Stimulated activated CD8-positive, alpha-beta memory T cell treated with anti-CD3 and anti-CD28 coated beads, Interleukin-2, amount 100 ng/mL, for 48 hours (primary cell): ENCODE data around the gene CDC42EP5.
A peak's percentile ranks its signal among the peaks of the same experiment; 100 is the strongest.
"Not testable (repeated sequence)": the region's sequence is repeated elsewhere in the genome, so short reads cannot be mapped to it uniquely, and the experiment has no call there.

ENCODE experiments used
- DNase-seq, 2 donors: peaks; one replicate each; pipeline ENCODE4 v3.0.0-alpha.2; 2020; ENCODE audit warnings: low read depth in 2 of 2

CDC42EP5 gene

DNA sequence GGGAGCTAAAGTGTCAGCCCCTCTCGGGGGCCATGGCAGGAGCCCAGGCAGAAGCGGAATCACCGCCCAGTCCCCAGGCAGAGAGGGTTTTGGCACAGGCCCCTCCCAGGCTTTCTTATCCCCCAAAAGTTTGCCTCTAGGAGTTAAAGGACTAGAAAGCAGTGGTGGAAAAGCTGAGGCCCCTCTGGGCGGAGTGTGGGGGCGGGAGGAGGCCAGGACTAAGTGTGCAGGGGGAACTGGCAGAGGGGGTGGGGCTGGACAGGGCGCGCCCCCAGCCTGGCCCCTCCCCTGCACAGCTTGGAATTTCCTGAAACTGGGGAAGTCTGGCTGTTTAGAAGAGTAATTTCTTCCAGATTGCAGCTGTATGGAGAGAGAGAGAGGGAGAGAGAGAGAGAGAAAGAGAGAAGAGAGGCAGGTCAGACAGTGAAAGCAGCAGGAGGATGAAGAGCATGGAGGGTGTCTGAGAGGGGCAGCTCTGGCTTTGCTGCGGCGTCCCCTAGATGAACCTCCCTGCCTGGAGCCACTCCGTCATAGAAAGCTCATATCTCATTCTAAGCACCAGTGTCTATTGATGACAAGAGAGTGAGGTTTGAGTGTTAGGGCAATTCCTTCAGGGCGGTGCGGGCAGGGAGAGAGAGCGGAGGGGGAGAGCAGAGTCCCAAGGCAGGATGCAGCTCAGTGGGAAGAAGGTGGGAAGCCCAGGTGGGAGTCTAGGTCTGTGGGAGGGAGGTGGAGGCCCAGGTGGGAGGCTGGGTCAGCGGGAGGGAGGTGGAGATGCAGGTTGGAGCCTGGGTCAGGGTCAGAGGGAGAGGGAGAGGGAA lies at the start of gene CDC42EP5:
Gene CDC42EP5, minus strand, starts transcription at position 226 of the 821 bp plus-strand sequence. CDS start 7,749 bp downstream, outside the sequence.
- DNase-seq, result no peak

DNA sequence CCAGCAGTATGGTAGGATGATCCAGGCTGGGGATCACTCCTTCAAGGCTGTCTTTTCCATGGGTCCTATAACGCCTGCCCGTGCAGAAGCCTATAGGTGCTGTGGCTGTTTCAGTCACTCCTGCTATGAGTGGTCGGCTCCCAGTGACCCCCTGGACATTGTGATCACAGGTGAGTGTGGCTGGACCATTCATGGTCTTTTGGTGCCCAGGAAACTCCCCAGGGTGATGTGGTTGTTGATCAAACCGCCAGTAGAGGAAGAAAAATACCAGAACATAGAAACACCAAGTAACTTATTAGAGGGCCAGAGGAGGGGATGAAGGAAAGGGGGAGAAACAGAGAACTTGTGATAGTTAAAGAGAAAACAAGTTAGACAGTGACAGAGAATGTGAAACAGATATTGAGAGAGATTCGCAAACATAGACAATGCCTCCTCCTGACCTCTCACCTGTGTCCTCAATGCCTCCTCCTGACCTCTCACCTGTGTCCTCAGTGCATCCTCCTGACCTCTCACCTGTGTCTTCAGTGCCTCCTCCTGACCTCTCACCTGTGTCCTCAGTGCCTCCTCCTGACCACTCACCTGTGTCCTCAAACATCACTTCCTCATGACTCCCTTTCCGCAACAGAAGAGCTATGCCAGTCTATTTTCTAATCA lies 48.9 kb upstream of the CDC42EP5 start:
- DNase-seq, result no peak

- no peak for DNase-seq
These were observed 48.1 kb upstream of the CDC42EP5 start for GRCh38 chr19:54521022-54521859.

DNA sequence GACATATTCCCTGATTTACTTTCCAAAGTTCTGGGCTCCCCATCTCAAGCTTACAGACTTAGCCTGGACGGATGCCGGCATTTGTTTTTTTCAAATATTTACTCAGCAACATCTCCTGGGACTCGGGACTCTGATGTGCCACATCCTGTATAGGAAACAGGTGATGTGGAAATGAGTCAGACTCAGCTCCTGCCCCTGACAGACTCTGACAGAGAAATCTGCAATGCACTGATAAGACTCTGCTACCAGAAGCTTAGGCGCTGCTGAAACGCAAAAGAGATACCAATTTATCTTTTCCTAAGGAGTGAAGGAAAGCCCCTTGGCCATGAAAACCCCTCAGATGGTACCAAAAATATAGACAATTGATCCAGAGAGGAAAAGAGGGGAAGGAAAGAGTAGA lies 45.7 kb upstream of the CDC42EP5 start:
- DNase-seq, result no peak

DNA sequence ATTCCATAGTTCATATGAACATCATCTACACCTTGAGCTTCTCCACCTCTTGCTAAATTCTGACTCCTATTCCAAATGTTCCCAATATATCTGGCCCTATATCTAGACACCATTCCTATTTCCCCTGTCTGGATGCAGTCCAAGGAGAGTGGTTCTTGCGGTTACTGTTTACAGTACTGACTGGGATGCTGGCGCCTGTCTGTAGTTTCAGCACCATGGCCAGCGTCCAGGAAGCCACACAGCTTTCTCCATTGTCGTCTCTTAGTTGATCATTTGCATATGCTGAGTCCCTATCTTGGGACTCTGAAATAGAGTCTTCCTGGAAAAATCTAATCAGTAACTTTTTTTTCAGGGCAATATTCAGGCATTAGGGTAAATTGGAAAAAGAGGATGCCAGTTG lies 44.4 kb upstream of the CDC42EP5 start:
- peak; percentile 27 to 36 for DNase-seq

DNA sequence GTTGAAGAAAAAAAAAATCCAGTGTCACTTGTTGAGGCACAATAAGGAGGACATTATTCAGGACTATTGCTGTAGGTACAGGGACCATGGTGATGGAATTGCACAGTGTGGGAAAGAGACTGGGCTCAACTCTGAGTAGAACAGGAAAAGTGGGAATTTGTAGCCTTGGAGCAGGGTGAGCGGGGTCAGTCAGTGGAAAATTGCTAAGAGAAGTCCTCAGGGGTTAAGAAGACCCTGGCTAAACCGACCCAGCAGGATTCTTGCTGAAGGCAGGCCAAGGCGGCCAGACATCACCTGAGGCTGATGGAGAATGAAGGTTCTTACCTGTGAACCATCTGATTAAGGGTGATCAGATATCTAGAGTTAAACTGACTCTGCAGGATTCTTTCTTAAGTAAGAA lies 42.1 kb upstream of the CDC42EP5 start:
- no peak for DNase-seq

GRCh38 chr19:54509200-54509940 lies 36.3 kb upstream of the CDC42EP5 start:
- not testable (repeated sequence) for DNase-seq

GRCh38 chr19:54508487-54508886 lies 35.4 kb upstream of the CDC42EP5 start:
- not testable (repeated sequence) for DNase-seq

GRCh38 chr19:54507824-54508223 lies 34.7 kb upstream of the CDC42EP5 start:
- DNase-seq, result no peak

GRCh38 chr19:54507038-54507717 lies 34.1 kb upstream of the CDC42EP5 start:
- DNase-seq, result not testable (repeated sequence)

GRCh38 chr19:54506079-54506478 lies 33.0 kb upstream of the CDC42EP5 start:
- DNase-seq, result no peak

DNA sequence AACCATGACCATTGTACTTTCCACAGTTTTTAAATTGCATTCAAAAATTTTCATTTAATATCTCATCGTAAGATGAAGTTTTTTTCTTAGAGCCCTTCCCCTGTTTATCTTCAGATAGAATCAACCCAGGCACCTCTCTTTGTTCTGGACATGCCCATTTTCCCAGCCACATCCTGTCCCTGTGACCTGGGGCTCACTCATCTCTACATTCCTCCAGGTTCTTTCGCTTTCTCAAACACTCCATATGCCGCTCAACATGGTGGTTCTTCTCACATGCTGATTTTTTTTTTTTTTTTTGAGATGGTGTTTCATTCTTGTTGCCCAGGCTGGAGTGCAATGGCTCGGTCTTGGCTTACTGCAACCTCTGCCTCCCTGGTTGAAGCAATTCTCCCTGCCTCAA lies 32.4 kb upstream of the CDC42EP5 start:
- not testable (repeated sequence) for DNase-seq

DNA sequence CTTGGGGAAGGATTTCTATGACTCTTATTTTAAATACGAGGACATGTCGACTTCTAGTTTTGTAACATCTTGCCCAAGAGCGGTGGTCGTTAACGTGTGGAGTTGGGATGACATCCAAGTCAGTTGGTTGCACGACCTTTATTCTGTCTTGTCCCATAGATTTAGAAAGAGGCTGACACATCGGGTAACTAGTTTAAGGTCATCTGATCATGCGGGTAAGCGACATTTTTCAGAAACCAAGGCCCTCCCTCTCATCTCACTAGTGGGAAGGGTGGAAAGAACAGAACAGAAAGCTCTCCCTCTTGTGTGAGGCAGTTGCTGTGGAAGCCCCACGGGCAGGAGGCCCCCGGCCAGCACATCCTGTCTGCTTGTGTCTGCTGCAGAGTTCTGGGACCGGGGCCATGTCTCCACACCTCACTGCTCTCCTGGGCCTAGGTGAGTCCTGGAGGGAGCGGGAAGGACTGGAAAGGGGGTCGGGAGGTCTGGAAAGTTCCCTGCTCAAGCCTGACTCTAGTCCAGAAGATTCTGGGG lies 29.5 kb upstream of the CDC42EP5 start, which contains the start of gene LAIR2:
Gene LAIR2, plus strand, starts transcription at position 314 of the 531 bp plus-strand sequence. Its CDS starts 88 bp downstream, at position 402.
- no peak for DNase-seq

- DNase-seq, result not testable (repeated sequence)
These were observed 25.3 kb upstream of the CDC42EP5 start for GRCh38 chr19:54498451-54498772.

- not testable (repeated sequence) for DNase-seq
These were observed 24.8 kb upstream of the CDC42EP5 start for GRCh38 chr19:54497747-54498450.

- not testable (repeated sequence) for DNase-seq
These were observed 22.2 kb upstream of the CDC42EP5 start for GRCh38 chr19:54495284-54495683.

GRCh38 chr19:54493967-54494585 lies 21.0 kb upstream of the CDC42EP5 start:
- no peak for DNase-seq

- DNase-seq, result not testable (repeated sequence)
These were observed 20.0 kb upstream of the CDC42EP5 start for GRCh38 chr19:54493056-54493455.

- DNase-seq, result no peak
These were observed 19.5 kb upstream of the CDC42EP5 start for GRCh38 chr19:54492568-54492967.
